Activated effector memory CD4-positive, alpha-beta T cell treated with Interleukin-2 at 50 U/mL for 16 hours (primary cell): ENCODE results near the gene HDAC10.
A peak's percentile ranks its signal among the peaks of the same experiment; 100 is the strongest.

Experiments
- DNase-seq: peaks from one replicate; pipeline ENCODE4 v3.0.0-alpha.2; 2020

HDAC10 gene

GRCh38 chr22:50250555-50251476 lies at the start of gene HDAC10:
HDAC10 (minus strand) TSS chr22:50251265; CDS start chr22:50251032, 233 bp downstream.
- peak; percentile 70 for DNase-seq

- no peak for DNase-seq
Measured at GRCh38 chr22:50300620-50301257, 49.7 kb upstream of the HDAC10 start.

GRCh38 chr22:50299785-50300619 lies 48.9 kb upstream of the HDAC10 start:
- DNase-seq: no peak

GRCh38 chr22:50298937-50299784 lies 48.1 kb upstream of the HDAC10 start:
- DNase-seq: no peak

GRCh38 chr22:50298266-50298637 lies 47.2 kb upstream of the HDAC10 start:
- DNase-seq: no peak

GRCh38 chr22:50297510-50298265 lies 46.6 kb upstream of the HDAC10 start:
- DNase-seq: no peak

- no peak for DNase-seq
Measured at GRCh38 chr22:50296658-50297490, 45.8 kb upstream of the HDAC10 start.

- no peak for DNase-seq
Measured at GRCh38 chr22:50294319-50294656, 43.2 kb upstream of the HDAC10 start.

GRCh38 chr22:50293441-50294318 lies 42.6 kb upstream of the HDAC10 start:
- no peak for DNase-seq

- DNase-seq: no peak
Measured at GRCh38 chr22:50292643-50293440, 41.8 kb upstream of the HDAC10 start.

GRCh38 chr22:50289942-50290630 lies 39.0 kb upstream of the HDAC10 start:
- DNase-seq: no peak

- no peak for DNase-seq
Measured at GRCh38 chr22:50289151-50289941, 38.3 kb upstream of the HDAC10 start.

- no peak for DNase-seq
Measured at GRCh38 chr22:50287731-50288130, 36.7 kb upstream of the HDAC10 start.

GRCh38 chr22:50286701-50287318 lies 35.7 kb upstream of the HDAC10 start:
- no peak for DNase-seq

- no peak for DNase-seq
Measured at GRCh38 chr22:50286275-50286674, 35.2 kb upstream of the HDAC10 start.

- no peak for DNase-seq
Measured at GRCh38 chr22:50285568-50286229, 34.6 kb upstream of the HDAC10 start.
